CD4-positive, alpha-beta T cell treated with Interleukin-4 for 4 hours (primary cell): Measurements from ENCODE around the gene ZFP28.

Experiments
- DNase-seq: peaks from one replicate; pipeline ENCODE4 v3.0.0-alpha.2; 2020

The ZFP28 gene

GRCh38 chr19:56538761-56539263, at the start of gene ZFP28:
Gene ZFP28, plus strand, starts transcription at chr19:56538948. Its CDS starts 71 bp downstream, at chr19:56539019.
- no peak for DNase-seq

GRCh38 chr19:56491399-56491798, 47.3 kb upstream of the ZFP28 start:
- no peak for DNase-seq

- no peak for DNase-seq
Observed at GRCh38 chr19:56504581-56504980, 34.2 kb upstream of the ZFP28 start.

- DNase-seq: peak; percentile 81
Observed at GRCh38 chr19:56507446-56508289, 31.1 kb upstream of the ZFP28 start, which contains the start of gene ZNF471. Gene ZNF471, plus strand, starts transcription at chr19:56507855. Its CDS starts 3,717 bp downstream, at chr19:56511572.

- DNase-seq: no peak
Observed at GRCh38 chr19:56508290-56508778, 30.4 kb upstream of the ZFP28 start.

- DNase-seq: no peak
Observed at GRCh38 chr19:56525214-56525860, 13.4 kb upstream of the ZFP28 start.

- no peak for DNase-seq
Observed at GRCh38 chr19:56537442-56537841, 1.3 kb upstream of the ZFP28 start.

- DNase-seq: peak; percentile 87
Observed at GRCh38 chr19:56538254-56538760, 441 bp upstream of the ZFP28 start.

- DNase-seq: no peak
Observed at GRCh38 chr19:56543776-56544175, 5.0 kb downstream of the ZFP28 start.

GRCh38 chr19:56547535-56547934, 8.8 kb downstream of the ZFP28 start:
- DNase-seq: no peak

GRCh38 chr19:56554272-56554869, 15.6 kb downstream of the ZFP28 start:
- DNase-seq: no peak

GRCh38 chr19:56562766-56563165, 24.0 kb downstream of the ZFP28 start:
- no peak for DNase-seq

GRCh38 chr19:56566904-56567273, 28.1 kb downstream of the ZFP28 start:
- DNase-seq: peak; percentile 8

- peak; percentile 87 for DNase-seq
Observed at GRCh38 chr19:56567274-56568120, 28.7 kb downstream of the ZFP28 start, which contains the start of gene ZNF470. Gene ZNF470, plus strand, starts transcription at chr19:56567468. Its CDS starts 2,844 bp downstream, at chr19:56570312.

- no peak for DNase-seq
Observed at GRCh38 chr19:56572589-56572988, 33.8 kb downstream of the ZFP28 start.

GRCh38 chr19:56573914-56574313, 35.2 kb downstream of the ZFP28 start:
- DNase-seq: no peak

GRCh38 chr19:56577719-56578602, 39.2 kb downstream of the ZFP28 start:
- DNase-seq: no peak

- no peak for DNase-seq
Observed at GRCh38 chr19:56594446-56594782, 55.7 kb downstream of the ZFP28 start.

- DNase-seq: peak; percentile 86
Observed at GRCh38 chr19:56594783-56595547, 56.2 kb downstream of the ZFP28 start, which contains the start of gene ZNF71. Gene ZNF71, plus strand, starts transcription at chr19:56595302. Its CDS starts 6,257 bp downstream, at chr19:56601559.

- no peak for DNase-seq
Observed at GRCh38 chr19:56595548-56595899, 56.8 kb downstream of the ZFP28 start.
